ENCODE data around the gene ZNF470. TPM values are rescaled to one million over a fixed set of nuclear protein-coding genes. Genes with fewer than 3 reads are reported as not detected.

ZNF470 gene
- total RNA-seq, 1 experiment from 2014 or later: 7.1 TPM

GRCh38 chr19:56603829-56604228 lies 36.6 kb downstream of the ZNF470 start:
- H3K27me3 ChIP-seq (ENCODE audit: insufficient read depth, low read length): no peaks in the 10 kb centered on the region
- H3K18ac ChIP-seq (ENCODE audit: insufficient read length, low read depth, low read length): no peak overlapping the region
- no peaks in the 10 kb centered on the region for H3K23me2 ChIP-seq (ENCODE audit: insufficient read length, low read depth, low read length, poor library complexity, severe bottlenecking)
- H2BK120ac ChIP-seq (ENCODE audit: low read depth, low read length, poor library complexity, severe bottlenecking): no peak overlapping the region
- H3K27ac ChIP-seq (ENCODE audit: insufficient read length, low read depth, low read length): no peak overlapping the region
- H2BK15ac ChIP-seq (ENCODE audit: low read depth, low read length): no peak overlapping the region
- H3K9ac ChIP-seq (ENCODE audit: extremely low read depth, insufficient read length, low read length): no peak overlapping the region
- WGBS (ENCODE audit: extremely low coverage, insufficient read length, low lambda C conversion rate): no CpG with 5 or more reads among the region's 6 CpGs
- no peak overlapping the region for H3K23ac ChIP-seq (ENCODE audit: insufficient read length, low read depth, low read length)
- no peak overlapping the region for H3K4ac ChIP-seq (ENCODE audit: low read depth, low read length)
- no peak overlapping the region for H2BK20ac ChIP-seq (ENCODE audit: low read depth, low read length, poor library complexity, severe bottlenecking)
- H3K27ac Mint-ChIP-seq: no peak overlapping the region
- no peak overlapping the region for H3K4me3 Mint-ChIP-seq
- H2BK12ac ChIP-seq (ENCODE audit: insufficient read length, low read depth, low read length): no peak overlapping the region
- no peaks in the 10 kb centered on the region for H3K4me1 ChIP-seq (ENCODE audit: insufficient read depth, low read length)
- DNase-seq: no peak
- no peak overlapping the region for H2AK5ac ChIP-seq (ENCODE audit: insufficient read length, low read length)
- no peak overlapping the region for H4K8ac ChIP-seq (replicated peaks; ENCODE audit: insufficient read length, low read depth, low read length)
- H4K20me1 ChIP-seq (ENCODE audit: control insufficient read depth, insufficient read depth, insufficient read length): no peaks in the 10 kb centered on the region
- H3K79me1 ChIP-seq (ENCODE audit: insufficient read depth, low read depth, low read length, poor library complexity, severe bottlenecking): peaks cover 6% of the 10 kb centered on the region
- H3K14ac ChIP-seq (ENCODE audit: insufficient read depth, low read length): no peak overlapping the region
- H2AFZ ChIP-seq (ENCODE audit: low read length): no peak overlapping the region
- H3K4me2 ChIP-seq (ENCODE audit: insufficient read depth, insufficient read length, low read length): no peak overlapping the region
- H2BK5ac ChIP-seq (ENCODE audit: insufficient read length, low read length): no peak overlapping the region
- no peak for TF ChIP-seq CTCF (conservative IDR thresholded peaks at IDR 0.05)
- no peak overlapping the region for H3K56ac ChIP-seq (ENCODE audit: insufficient read length, low read depth, low read length)
- H3K27me3 Mint-ChIP-seq (ENCODE audit: low read depth): no peaks in the 10 kb centered on the region
- H3K9me3 ChIP-seq (ENCODE audit: control insufficient read depth, low read depth, low read length): no peaks in the 10 kb centered on the region
- no peak overlapping the region for H4K91ac ChIP-seq (ENCODE audit: insufficient read length, low read depth, low read length)
- no peak overlapping the region for H4K5ac ChIP-seq (ENCODE audit: insufficient read length, low read depth, low read length)
- H3T11ph ChIP-seq (ENCODE audit: low read length): no peak overlapping the region
- peaks cover 5% of the 10 kb centered on the region; the same call in 1 of the 2 replicates for H3K79me2 ChIP-seq (ENCODE audit: insufficient read depth, low read length)
- H3K9me3 Mint-ChIP-seq: peaks cover 77 to 91% of the 10 kb centered on the region in 2 experiments
- no peaks in the 10 kb centered on the region for H3K4me1 Mint-ChIP-seq
- H3K36me3 Mint-ChIP-seq (ENCODE audit: insufficient read depth in 1 of 3, low read depth in 3 of 3): peaks cover 63 to 70% (median 68%) of the 10 kb centered on the region in 3 experiments

All from H9 (cell line).